Esophagus squamous epithelium (tissue), 4 donors: ENCODE results near the gene RAB3GAP1.

ENCODE experiments used
- CTCF ChIP-seq, 6 experiments: fragments of 450-650 bp in 4 of 6; fragments of 200-600 bp in 2 of 6; sonication (generic) in 2 of 6; IDR thresholded peaks; one replicate each; pipeline ENCODE4 v1.5.1; 2016 to 2019; ENCODE audit warnings: antibody characterized with exemption in 6 of 6, mild to moderate bottlenecking in 4 of 6, moderate library complexity in 4 of 6
- POLR2A ChIP-seq, 4 donors: fragments of 450-650 bp; IDR thresholded peaks; one replicate each; pipeline ENCODE4 v1.6.1; 2017; ENCODE audit warnings: antibody characterized with exemption in 4 of 4, mild to moderate bottlenecking in 4 of 4, moderate library complexity in 3 of 4

- TF ChIP-seq CTCF (IDR thresholded peaks at IDR 0.05) (no peak), POLR2A (IDR thresholded peaks at IDR 0.05) (no peak)
Measured at GRCh38 chr2:135005753-135006152, 46.3 kb upstream of the RAB3GAP1 start.
